K562 (cell line): ENCODE results near the gene DOP1B. TPM values are rescaled to one million over a fixed set of nuclear protein-coding genes. Genes with fewer than 3 reads are reported as not detected.

Experiments used
- BRD9 ChIP-seq: fragments of 450-650 bp; IDR thresholded peaks from 2 replicates; pipeline ENCODE4 v1.6.1; 2018; ENCODE audit warnings: low read depth; ENCODE audit not compliant: partially characterized antibody
- CC2D1A ChIP-seq: fragments of 450-650 bp; IDR thresholded peaks from 2 replicates; pipeline ENCODE4 v1.6.1; 2017; ENCODE audit warnings: mild to moderate bottlenecking
- CHAMP1 ChIP-seq: fragments of 450-650 bp; IDR thresholded peaks from 2 replicates; pipeline ENCODE4 v1.6.1; 2016; ENCODE audit warnings: mild to moderate bottlenecking
- CHD2 ChIP-seq: IDR thresholded peaks from 2 replicates; pipeline ENCODE4 v1.6.1; 2011; ENCODE audit warnings: low read depth, low read length
- ELF4 ChIP-seq: fragments of 450-650 bp; formaldehyde crosslinking; IDR thresholded peaks from 2 replicates; pipeline ENCODE4 v1.4.0; 2022; ENCODE audit warnings: missing genetic modification characterization
- ELK3 ChIP-seq: fragments of 450-650 bp; formaldehyde crosslinking; IDR thresholded peaks from 2 replicates; pipeline ENCODE4 v1.4.0; 2020; ENCODE audit warnings: mild to moderate bottlenecking
- FUS ChIP-seq: fragments of 200-400 bp; formaldehyde crosslinking; optimal IDR thresholded peaks from 2 replicates; pipeline ENCODE3; 2017; ENCODE audit warnings: low read depth, low read length
- HMBOX1 ChIP-seq: sonication (generic); IDR thresholded peaks from 2 replicates; pipeline ENCODE4 v1.6.1; 2016
- MBD2 ChIP-seq: sonication (generic); IDR thresholded peaks from 2 replicates; pipeline ENCODE4 v1.6.1; 2016; ENCODE audit warnings: low read depth, borderline replicate concordance
- NFIX ChIP-seq: fragments of 250-450 bp; sonication (Bioruptor Pico); IDR thresholded peaks from 2 replicates; pipeline ENCODE4 v1.4.0; 2020; ENCODE audit warnings: low read depth, mild to moderate bottlenecking, moderate library complexity
- NFYB ChIP-seq: IDR thresholded peaks from 2 replicates; pipeline ENCODE4 v1.6.1; 2011; ENCODE audit warnings: mild to moderate bottlenecking, moderate library complexity; ENCODE audit not compliant: insufficient read length; ENCODE audit errors: extremely low read depth
- PHF21A ChIP-seq: fragments of 450-650 bp; IDR thresholded peaks from 2 replicates; pipeline ENCODE4 v1.6.1; 2017; ENCODE audit warnings: low read depth, borderline replicate concordance
- TAF9B ChIP-seq: fragments of 450-650 bp; IDR thresholded peaks from 2 replicates; pipeline ENCODE4 v1.6.1; 2018; ENCODE audit warnings: mild to moderate bottlenecking; ENCODE audit not compliant: partially characterized antibody
- ZBTB33 ChIP-seq: sonication (generic); formaldehyde crosslinking; IDR thresholded peaks from 2 replicates; pipeline ENCODE4 v1.8.1; 2023; ENCODE audit warnings: mild to moderate bottlenecking, missing genetic modification reagents
- ZBTB43 ChIP-seq: sonication (generic); formaldehyde crosslinking; IDR thresholded peaks from 2 replicates; pipeline ENCODE4 v1.8.0; 2023; ENCODE audit warnings: mild to moderate bottlenecking, missing genetic modification reagents
- ZFP1 ChIP-seq: fragments of 450-650 bp; formaldehyde crosslinking; IDR thresholded peaks from 2 replicates; pipeline ENCODE4 v1.4.0; 2020; ENCODE audit warnings: mild to moderate bottlenecking, mixed read lengths
- ZFP91 ChIP-seq: sonication (generic); formaldehyde crosslinking; IDR thresholded peaks from 2 replicates; pipeline ENCODE4 v1.8.0; 2022; ENCODE audit warnings: mild to moderate bottlenecking, missing genetic modification reagents
- ZKSCAN3 ChIP-seq: fragments of 250-450 bp; sonication (Bioruptor Pico); IDR thresholded peaks from 2 replicates; pipeline ENCODE4 v1.4.0; 2020
- polyA plus RNA-seq, 8 experiments: library from polyadenylated mRNA; depleted of rRNA in 4 of 8; stranded (reverse) in 5 of 8; unstranded in 3 of 8; fragments of >200 nt; fragmentation: Nextera tagmentation in 2 of 8; fragmentation: Illumina TruSeq in 1 of 8; extraction: Ambion mirVana in 2 of 8; extraction: Trizol in 1 of 8; gene quantifications; 2 replicates each; pipeline versions ENCODE4 v1.2.1 to v1.2.3, GENCODE V29; 2011 to 2014; ENCODE audit warnings: inconsistent platforms in 1 of 8, missing spikeins in 1 of 8
- total RNA-seq, 7 experiments: library from RNA; depleted of rRNA in 6 of 7; stranded (reverse); fragments of >200 nt in 6 of 7; fragmentation: Illumina TruSeq in 2 of 7; extraction: Trizol in 2 of 7; gene quantifications; 2 replicates each; pipeline versions ENCODE4 v1.2.1 to v1.2.3, GENCODE V29; 2011 to 2021; ENCODE audit warnings: low replicate concordance in 1 of 7

DOP1B gene
- total and polyA plus RNA-seq, 9 of the 15 experiments (the other 6 are each of a cell fraction or from before 2014, with no cell fraction given) = 0.04 to 2.2 (median 0.68) TPM

GRCh38 chr21:36156815-36157670, at the start of gene DOP1B (continued):
- TF ChIP-seq NFIX (CRISPR knock-in tag) (no peak), NFYB (no peak), ELK3 (no peak), BRD9 (no peak), CHD2 (no peak), ZKSCAN3 (CRISPR knock-in tag) (no peak), ZFP91 (CRISPR knock-in tag) (no peak), PHF21A (no peak), ZFP1 (CRISPR knock-in tag) (no peak), ZBTB33 (CRISPR knock-in tag) (no peak), ZBTB43 (CRISPR knock-in tag) (no peak), CHAMP1 (no peak), HMBOX1 (no peak), CC2D1A (no peak), FUS (peak; percentile 54), ELF4 (CRISPR knock-in tag) (no peak), MBD2 (no peak), TAF9B (no peak)
